IPS DF 19.7 (cell line): ENCODE data around the gene SP1.
A peak's percentile ranks its signal among the peaks of the same experiment; 100 is the strongest.
"Not testable (repeated sequence)": the region's sequence is repeated elsewhere in the genome, so short reads cannot be mapped to it uniquely, and the experiment has no call there.

Experiments
- DNase-seq: peaks from one replicate; pipeline ENCODE4 v3.0.0-alpha.2; 2013; ENCODE audit warnings: low read depth, low spot score

SP1 gene

DNA sequence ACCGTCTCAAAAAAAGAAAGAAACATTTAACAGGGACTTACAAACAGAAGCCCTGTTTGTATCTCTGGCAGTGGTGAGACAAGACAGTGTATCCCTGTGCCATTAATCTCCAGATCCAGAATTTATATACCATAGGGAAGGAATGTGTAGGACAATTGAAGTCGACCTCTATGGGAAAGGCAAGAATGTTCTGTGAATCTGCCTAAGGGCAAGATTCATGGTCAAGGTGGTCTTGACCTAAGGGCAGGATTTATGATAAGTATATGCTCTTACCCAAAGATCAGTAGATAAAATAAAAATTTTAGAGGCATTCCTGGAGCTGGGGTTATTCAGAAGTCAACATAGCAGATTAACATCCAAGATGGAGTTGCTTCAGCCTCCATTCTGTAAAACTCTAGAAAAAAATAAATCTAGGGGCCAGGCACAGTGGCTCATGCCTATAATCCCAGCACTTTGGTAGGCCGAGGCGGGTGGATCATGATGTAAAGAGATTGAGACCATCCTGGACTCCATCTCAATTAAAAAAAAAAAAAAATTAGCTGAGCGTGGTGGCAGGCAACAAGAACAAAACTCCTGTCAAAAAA lies 21.0 kb upstream of the SP1 start:
- no peak for DNase-seq

- DNase-seq: not testable (repeated sequence)
These were observed 18.3 kb upstream of the SP1 start for GRCh38 chr12:53361638-53362037.

GRCh38 chr12:53365245-53365904 lies 14.6 kb upstream of the SP1 start:
- DNase-seq: no peak

DNA sequence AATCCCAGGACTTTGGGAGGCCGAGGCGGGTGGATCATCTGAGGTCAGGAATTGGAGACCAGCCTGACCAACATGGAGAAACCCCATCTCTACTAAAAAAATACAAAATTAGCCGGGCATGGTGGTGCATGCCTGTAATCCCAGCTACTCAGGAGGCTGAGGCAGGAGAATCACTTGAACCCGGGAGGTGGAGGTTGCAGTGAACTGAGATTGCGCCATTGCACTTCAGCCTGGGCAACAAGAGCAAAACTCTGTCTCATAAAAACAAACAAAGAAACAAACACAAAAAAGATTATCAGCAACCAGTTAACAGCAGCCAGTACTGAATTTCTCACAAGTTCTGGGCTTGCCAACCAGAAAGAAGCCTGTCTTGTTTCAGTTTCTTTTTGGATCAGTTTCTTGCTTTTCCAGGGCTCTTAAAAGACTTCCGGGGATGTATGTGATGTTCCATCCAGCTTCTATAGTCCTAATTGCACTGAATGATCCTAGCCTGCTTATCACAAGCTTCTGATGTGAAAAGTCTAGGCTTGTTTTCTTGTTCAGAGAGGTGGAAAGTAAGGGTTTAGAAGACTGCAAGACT lies 6.3 kb upstream of the SP1 start:
- DNase-seq: not testable (repeated sequence)

- DNase-seq: not testable (repeated sequence)
These were observed 5.7 kb upstream of the SP1 start for GRCh38 chr12:53374277-53374676.

DNA sequence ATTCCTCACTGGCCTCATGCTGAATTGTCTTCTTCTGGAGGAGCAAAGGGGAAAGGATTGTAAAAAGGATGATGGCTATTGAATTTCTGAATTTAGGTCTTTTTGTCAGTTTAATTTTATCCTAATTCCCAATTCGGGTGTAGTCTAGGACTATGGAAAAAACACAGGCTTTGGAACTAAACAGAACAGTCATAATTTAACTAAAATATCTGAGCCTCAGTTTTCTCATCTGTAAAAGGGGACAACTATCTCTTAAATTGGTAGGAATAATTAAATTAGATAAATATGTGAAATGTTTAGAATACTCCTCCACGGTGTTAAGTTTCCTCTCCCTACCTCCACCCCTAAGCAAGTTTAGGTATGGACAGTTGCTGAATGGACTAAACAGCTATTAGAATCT lies 3.2 kb upstream of the SP1 start:
- no peak for DNase-seq

- no peak for DNase-seq
These were observed 1.8 kb upstream of the SP1 start for GRCh38 chr12:53378222-53378621.

DNA sequence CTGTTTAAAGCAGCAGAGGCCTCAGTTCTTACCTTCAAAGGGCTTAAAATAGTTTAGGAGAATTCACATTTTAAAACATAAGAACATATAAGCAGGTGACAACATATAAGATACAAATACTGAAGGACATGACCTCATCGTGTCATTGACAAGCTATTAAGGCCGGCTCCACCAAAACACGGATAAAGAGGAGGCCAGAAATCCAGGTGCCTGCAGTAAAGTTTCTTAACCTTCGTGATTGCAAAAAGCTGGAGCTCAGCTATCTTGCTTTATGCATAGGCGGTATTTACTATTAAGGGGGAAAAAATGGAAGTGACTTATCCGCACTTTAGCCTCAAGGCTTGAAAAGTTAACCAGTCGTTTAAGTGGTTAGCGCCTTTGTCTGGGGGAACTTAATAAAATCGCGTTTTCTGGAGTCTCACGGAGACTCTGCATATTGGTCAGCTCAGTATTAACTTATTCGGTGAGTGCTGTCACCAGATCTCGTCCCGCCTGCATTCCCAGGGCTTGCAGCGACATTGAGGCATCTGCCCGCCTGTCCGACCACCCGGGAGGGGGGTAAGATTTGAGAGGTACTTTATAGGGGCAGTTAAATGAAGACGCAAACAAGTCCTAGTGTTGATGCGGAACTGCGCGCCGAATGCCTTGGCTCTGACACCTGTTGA lies 1.1 kb upstream of the SP1 start:
- DNase-seq: no peak

- peak; percentile 100 for DNase-seq
These were observed 430 bp upstream of the SP1 start for GRCh38 chr12:53379389-53380103.

GRCh38 chr12:53380794-53381730 lies 1.1 kb downstream of the SP1 start:
- no peak for DNase-seq

GRCh38 chr12:53381731-53382630 lies 2.0 kb downstream of the SP1 start:
- no peak for DNase-seq

DNA sequence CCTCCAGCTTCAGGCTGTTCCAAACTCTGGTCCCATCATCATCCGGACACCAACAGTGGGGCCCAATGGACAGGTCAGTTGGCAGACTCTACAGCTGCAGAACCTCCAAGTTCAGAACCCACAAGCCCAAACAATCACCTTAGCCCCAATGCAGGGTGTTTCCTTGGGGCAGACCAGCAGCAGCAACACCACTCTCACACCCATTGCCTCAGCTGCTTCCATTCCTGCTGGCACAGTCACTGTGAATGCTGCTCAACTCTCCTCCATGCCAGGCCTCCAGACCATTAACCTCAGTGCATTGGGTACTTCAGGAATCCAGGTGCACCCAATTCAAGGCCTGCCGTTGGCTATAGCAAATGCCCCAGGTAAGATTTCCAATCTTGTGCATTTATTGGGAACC lies 3.3 kb downstream of the SP1 start:
- no peak for DNase-seq

DNA sequence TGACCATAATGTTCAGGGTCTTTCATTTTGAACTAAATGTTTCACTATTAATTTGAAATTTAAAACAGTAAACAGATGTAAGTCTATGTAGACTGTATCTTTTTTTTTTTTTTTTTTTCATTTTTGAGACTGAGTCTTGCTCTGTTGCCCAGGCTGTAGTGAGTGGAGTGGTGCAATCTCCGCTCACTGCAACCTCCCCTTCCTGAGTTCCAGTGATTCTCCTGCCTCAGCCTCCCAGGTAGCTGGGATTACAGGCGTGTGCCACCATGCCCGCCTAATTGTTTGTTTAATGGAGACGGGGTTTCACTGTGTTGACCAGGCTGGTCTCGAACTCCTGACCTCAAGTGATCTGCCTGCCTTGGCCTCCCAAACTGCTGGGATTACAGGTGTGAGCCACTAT lies 6.4 kb downstream of the SP1 start:
- not testable (repeated sequence) for DNase-seq

- no peak for DNase-seq
These were observed 9.0 kb downstream of the SP1 start for GRCh38 chr12:53388932-53389331.

- DNase-seq: no peak
These were observed 9.7 kb downstream of the SP1 start for GRCh38 chr12:53389702-53390101.

DNA sequence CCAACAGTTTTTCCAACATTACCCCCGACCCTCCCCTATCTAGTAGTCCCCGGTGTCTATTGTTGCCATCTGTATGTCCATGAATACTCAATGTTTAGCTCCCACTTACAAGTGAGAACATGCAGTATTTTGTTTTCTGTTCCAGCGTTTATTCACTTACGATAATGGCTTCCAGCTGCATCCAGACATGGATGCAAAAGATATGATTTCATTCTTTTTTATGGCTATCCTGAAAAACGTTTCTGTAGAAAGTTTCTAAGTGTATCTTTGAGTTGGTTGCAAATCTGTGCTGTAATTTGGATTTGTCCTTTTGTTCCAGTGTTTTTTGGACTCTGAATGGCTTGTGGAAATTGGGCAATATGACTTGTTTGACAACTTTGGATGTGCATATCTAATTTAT lies 11.7 kb downstream of the SP1 start:
- DNase-seq: no peak

DNA sequence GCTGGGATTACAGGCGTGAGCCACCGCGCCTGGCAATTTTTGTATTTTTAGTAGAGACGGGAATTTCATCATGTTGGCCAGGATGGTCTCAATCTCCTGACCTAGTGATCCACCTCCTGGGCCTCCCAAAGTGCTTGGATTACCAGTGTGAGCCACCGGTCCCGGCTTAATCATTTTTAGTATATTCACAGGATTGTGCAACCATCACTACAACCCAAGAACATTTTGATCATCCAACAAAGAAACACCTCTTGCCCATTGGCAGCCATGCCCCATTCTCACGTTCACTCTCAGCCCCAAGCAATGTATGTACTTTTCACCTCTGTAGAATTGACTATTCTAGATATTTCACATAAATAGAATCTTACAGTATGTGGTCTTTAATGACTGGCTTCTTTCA lies 19.9 kb downstream of the SP1 start:
- DNase-seq: no peak

- DNase-seq: not testable (repeated sequence)
These were observed 22.4 kb downstream of the SP1 start for GRCh38 chr12:53402351-53402750.

GRCh38 chr12:53402871-53403270 lies 22.9 kb downstream of the SP1 start:
- no peak for DNase-seq

DNA sequence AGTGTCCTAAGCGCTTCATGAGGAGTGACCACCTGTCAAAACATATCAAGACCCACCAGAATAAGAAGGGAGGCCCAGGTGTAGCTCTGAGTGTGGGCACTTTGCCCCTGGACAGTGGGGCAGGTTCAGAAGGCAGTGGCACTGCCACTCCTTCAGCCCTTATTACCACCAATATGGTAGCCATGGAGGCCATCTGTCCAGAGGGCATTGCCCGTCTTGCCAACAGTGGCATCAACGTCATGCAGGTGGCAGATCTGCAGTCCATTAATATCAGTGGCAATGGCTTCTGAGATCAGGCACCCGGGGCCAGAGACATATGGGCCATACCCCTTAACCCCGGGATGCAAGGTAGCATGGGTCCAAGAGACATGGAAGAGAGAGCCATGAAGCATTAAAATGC lies 31.0 kb downstream of the SP1 start:
- DNase-seq: no peak
